CD8-positive, alpha-beta memory T cell (primary cell): ENCODE measurements around the gene WDR37. TPM values are rescaled to one million over a fixed set of nuclear protein-coding genes. Genes with fewer than 3 reads are reported as not detected.

Experiments
- CTCF ChIA-PET: fragments of 350-600 bp; sonication (Branson Sonifier 250); formaldehyde crosslinking; loops from one replicate; lab custom pipeline; 2021; ENCODE audit warnings: antibody characterized with exemption; lab: Charles Lee
- POLR2A ChIA-PET: fragments of 350-600 bp; sonication (Branson Sonifier 250); formaldehyde crosslinking; loops from one replicate; lab custom pipeline; 2021; ENCODE audit warnings: antibody characterized with exemption; lab: Charles Lee
- DNase-seq, 5 donors: peaks; one replicate each; pipeline versions ENCODE4 v3.0.0 to v3.0.0-alpha.2; 2020 to 2022; ENCODE audit warnings: mixed read lengths in 1 of 5
- H3K27ac ChIP-seq: one replicate; pipeline ENCODE4 v1.7.0; 2013; ENCODE audit warnings: low read depth, mild to moderate bottlenecking, low read length, moderate library complexity
- H3K27me3 ChIP-seq: 2 replicates; pipeline ENCODE4 v1.7.0; 2013; ENCODE audit warnings: low read length, mild to moderate bottlenecking; ENCODE audit not compliant: insufficient read depth, poor library complexity, severe bottlenecking
- H3K36me3 ChIP-seq: 2 replicates; pipeline ENCODE4 v1.7.0; 2013; ENCODE audit warnings: mild to moderate bottlenecking, low read length, moderate library complexity; ENCODE audit not compliant: insufficient read depth
- H3K4me1 ChIP-seq: 2 replicates; pipeline ENCODE4 v1.7.0; 2013; ENCODE audit warnings: mild to moderate bottlenecking, low read length, moderate library complexity; ENCODE audit not compliant: insufficient read depth
- H3K4me3 ChIP-seq: 2 replicates; pipeline ENCODE4 v1.7.0; 2013; ENCODE audit warnings: mild to moderate bottlenecking, low read length
- H3K9me3 ChIP-seq: 2 replicates; pipeline ENCODE4 v1.7.0; 2013; ENCODE audit warnings: mild to moderate bottlenecking, low read length
- H3K27ac Mint-ChIP-seq, 8 donors: one replicate each; pipeline ENCODE4 v1.8.0; 2020 to 2021; ENCODE audit warnings: mixed read lengths in 8 of 8, mild to moderate bottlenecking in 6 of 8, inconsistent platforms in 3 of 8, moderate library complexity in 3 of 8
- H3K27me3 Mint-ChIP-seq, 2 donors: one replicate each; pipeline ENCODE4 v1.8.0; 2020 to 2021; ENCODE audit warnings: mixed read lengths in 2 of 2, mild to moderate bottlenecking in 1 of 2, moderate library complexity in 1 of 2
- H3K36me3 Mint-ChIP-seq, 3 donors: one replicate each; pipeline ENCODE4 v1.8.0; 2020 to 2021; ENCODE audit warnings: mixed read lengths in 3 of 3, inconsistent platforms in 1 of 3, mild to moderate bottlenecking in 1 of 3
- H3K4me1 Mint-ChIP-seq, 3 donors: one replicate each; pipeline ENCODE4 v1.8.0; 2020 to 2021; ENCODE audit warnings: mixed read lengths in 3 of 3, inconsistent platforms in 1 of 3, mild to moderate bottlenecking in 1 of 3
- H3K4me3 Mint-ChIP-seq, 7 donors: one replicate each; pipeline ENCODE4 v1.8.0; 2020 to 2021; ENCODE audit warnings: mixed read lengths in 7 of 7, mild to moderate bottlenecking in 6 of 7, moderate library complexity in 4 of 7, inconsistent platforms in 2 of 7
- H3K9me3 Mint-ChIP-seq, 5 donors: one replicate each; pipeline ENCODE4 v1.8.0; 2020 to 2022; ENCODE audit warnings: mixed read lengths in 5 of 5, mild to moderate bottlenecking in 3 of 5, moderate library complexity in 2 of 5, inconsistent platforms in 1 of 5
- polyA plus RNA-seq: library from polyadenylated mRNA; unstranded; fragments of 300-500 nt; fragmentation: Illumina TruSeq; gene quantifications from one replicate; pipeline ENCODE4 v1.2.3, GENCODE V29; 2021
- total RNA-seq, 2 experiments: library from RNA; stranded (reverse); gene quantifications; one replicate each; pipeline ENCODE4 v1.2.3, GENCODE V29; 2021

WDR37 gene
- total and polyA plus RNA-seq, 3 experiments from 2014 or later: 14.5 to 21.7 (median 15.8) TPM

- Mint-ChIP-seq H3K4me1 (peaks cover 61 to 86% (median 78%) of the 10 kb centered on the region in 3 donors), H3K4me3 (peak overlapping the region; percentile 92 to 95 (median 95)), H3K9me3 (no peaks in the 10 kb centered on the region), H3K36me3 (peaks cover 0 to 53% (median 2%) of the 10 kb centered on the region in 3 donors), H3K27ac (peak overlapping the region; percentile 98 to 99 (median 99)), H3K27me3 (peaks cover 0 to 3% of the 10 kb centered on the region in 2 donors)
- H3K4me3 ChIP-seq: peak overlapping the region; percentile 82
- POLR2A ChIA-PET: interaction anchor here (0.6 to 2.3 kb wide), 7 partner anchors 9 to 319 kb away, joined by 3 to 19 read pairs (median 5); partner anchors contain the start of gene LARP4B
- peaks cover 61% of the 10 kb centered on the region for H3K4me1 ChIP-seq
- peaks cover 5% of the 10 kb centered on the region for H3K36me3 ChIP-seq
- CTCF ChIA-PET: interaction anchor here (1.0 to 1.9 kb wide), 6 partner anchors 10 to 61 kb away, joined by 3 to 6 read pairs (median 4); partner anchors contain the start of gene GTPBP4
- no peak for DNase-seq
- peak overlapping the region; percentile 93 for H3K27ac ChIP-seq
- H3K27me3 ChIP-seq: no peaks in the 10 kb centered on the region
- H3K9me3 ChIP-seq: no peaks in the 10 kb centered on the region
Measured at GRCh38 chr10:1049425-1049958, 6.7 kb upstream of the WDR37 start.

- peaks cover 5% of the 10 kb centered on the region for H3K36me3 ChIP-seq
- Mint-ChIP-seq H3K27ac (peak overlapping the region; percentile 98 to 99 (median 99)), H3K4me1 (peaks cover 61 to 86% (median 78%) of the 10 kb centered on the region in 3 donors), H3K9me3 (no peaks in the 10 kb centered on the region), H3K27me3 (peaks cover 0 to 3% of the 10 kb centered on the region in 2 donors), H3K36me3 (peaks cover 0 to 56% (median 2%) of the 10 kb centered on the region in 3 donors), H3K4me3 (peak overlapping the region; percentile 92 to 95 (median 95))
- H3K27ac ChIP-seq: peak overlapping the region; percentile 93
- CTCF ChIA-PET: interaction anchor here (0.9 to 1.9 kb wide), 4 partner anchors 9 to 37 kb away, joined by 3 to 5 read pairs (median 4); no protein-coding TSS in a partner anchor
- H3K4me1 ChIP-seq: peaks cover 61% of the 10 kb centered on the region
- peak overlapping the region; percentile 82 for H3K4me3 ChIP-seq
- H3K9me3 ChIP-seq: no peaks in the 10 kb centered on the region
- H3K27me3 ChIP-seq: no peaks in the 10 kb centered on the region
- POLR2A ChIA-PET: interaction anchor here (0.5 to 0.9 kb wide), 3 partner anchors 11 to 19 kb away, joined by 3 read pairs; no protein-coding TSS in a partner anchor
- DNase-seq: peak in 1 of 5 donors; percentile 24
Measured at GRCh38 chr10:1050145-1050544, 6.0 kb upstream of the WDR37 start.

- CTCF ChIA-PET: interaction anchor here (0.9 to 1.9 kb wide), 4 partner anchors 9 to 37 kb away, joined by 3 to 5 read pairs (median 4); no protein-coding TSS in a partner anchor
- Histone ChIP-seq H3K36me3 (peaks cover 5% of the 10 kb centered on the region), H3K4me3 (no peak overlapping the region), H3K9me3 (no peaks in the 10 kb centered on the region), H3K27me3 (no peaks in the 10 kb centered on the region), H3K27ac (no peak overlapping the region), H3K4me1 (peaks cover 61% of the 10 kb centered on the region)
- Mint-ChIP-seq H3K4me1 (peaks cover 61 to 86% (median 78%) of the 10 kb centered on the region in 3 donors), H3K27me3 (peaks cover 0 to 2% of the 10 kb centered on the region in 2 donors), H3K27ac (peak overlapping the region; percentile 72 to 99 (median 99)), H3K36me3 (peaks cover 0 to 56% (median 2%) of the 10 kb centered on the region in 3 donors), H3K9me3 (no peaks in the 10 kb centered on the region), H3K4me3 (peak overlapping the region; percentile 70 to 95 (median 93))
- DNase-seq: peak; percentile 26 to 66 (median 38)
- POLR2A ChIA-PET: interaction anchor here (0.5 to 0.9 kb wide), 3 partner anchors 11 to 18 kb away, joined by 3 read pairs; no protein-coding TSS in a partner anchor
Measured at GRCh38 chr10:1050554-1050953, 5.6 kb upstream of the WDR37 start.

GRCh38 chr10:1054684-1055083 lies 1.5 kb upstream of the WDR37 start:
- H3K27me3 Mint-ChIP-seq: no peaks in the 10 kb centered on the region
- ChIA-PET POLR2A (no interaction called here), CTCF (no interaction called here)
- H3K4me3 ChIP-seq: peak overlapping the region; percentile 88
- H3K4me3 Mint-ChIP-seq: peak overlapping the region; percentile 56 to 98 (median 92)
- no peak overlapping the region for H3K27ac ChIP-seq
- DNase-seq: no peak
- H3K36me3 Mint-ChIP-seq: peaks cover 0 to 60% (median 2%) of the 10 kb centered on the region in 3 donors
- H3K36me3 ChIP-seq: peaks cover 5% of the 10 kb centered on the region
- H3K9me3 ChIP-seq: no peaks in the 10 kb centered on the region
- no peaks in the 10 kb centered on the region for H3K27me3 ChIP-seq
- no peaks in the 10 kb centered on the region for H3K9me3 Mint-ChIP-seq
- H3K4me1 ChIP-seq: peaks cover 64% of the 10 kb centered on the region
- H3K27ac Mint-ChIP-seq: peak overlapping the region in 7 of 8 donors; percentile 23 to 99 (median 84)
- H3K4me1 Mint-ChIP-seq: peaks cover 65 to 95% (median 88%) of the 10 kb centered on the region in 3 donors

- peak overlapping the region; percentile 96 for H3K27ac ChIP-seq
- ChIA-PET POLR2A (interaction anchor here (3.8 kb wide), 1 partner anchor 9 kb away, joined by 19 read pairs; the partner anchor contains the start of gene IDI1), CTCF (interaction anchor here (1.1 kb wide), 1 partner anchor 12 kb away, joined by 3 read pairs; no protein-coding TSS in a partner anchor)
- H3K36me3 ChIP-seq: peaks cover 5% of the 10 kb centered on the region
- peaks cover 0 to 47% (median 2%) of the 10 kb centered on the region in 3 donors for H3K36me3 Mint-ChIP-seq
- H3K27me3 Mint-ChIP-seq: no peaks in the 10 kb centered on the region
- H3K4me1 ChIP-seq: peaks cover 65% of the 10 kb centered on the region
- no peaks in the 10 kb centered on the region for H3K9me3 Mint-ChIP-seq
- H3K4me3 Mint-ChIP-seq: peak overlapping the region; percentile 94 to 98 (median 94)
- peak in 1 of 5 donors; percentile 12 for DNase-seq
- no peaks in the 10 kb centered on the region for H3K9me3 ChIP-seq
- H3K4me3 ChIP-seq: peak overlapping the region; percentile 88
- peaks cover 73 to 95% (median 88%) of the 10 kb centered on the region in 3 donors for H3K4me1 Mint-ChIP-seq
- no peaks in the 10 kb centered on the region for H3K27me3 ChIP-seq
- peak overlapping the region; percentile 94 to 99 (median 96) for H3K27ac Mint-ChIP-seq
Measured at GRCh38 chr10:1057106-1057657, 997 bp downstream of the WDR37 start.

- no peaks in the 10 kb centered on the region for H3K9me3 ChIP-seq
- peaks cover 71% of the 10 kb centered on the region for H3K4me1 ChIP-seq
- peaks cover 74 to 95% (median 88%) of the 10 kb centered on the region in 3 donors for H3K4me1 Mint-ChIP-seq
- peak overlapping the region; percentile 78 to 99 (median 95) for H3K27ac Mint-ChIP-seq
- H3K9me3 Mint-ChIP-seq: no peaks in the 10 kb centered on the region
- CTCF ChIA-PET: interaction anchor here (1.1 kb wide), 1 partner anchor 12 kb away, joined by 3 read pairs; no protein-coding TSS in a partner anchor
- no peak for DNase-seq
- POLR2A ChIA-PET: interaction anchor here (3.8 kb wide), 1 partner anchor 9 kb away, joined by 19 read pairs; the partner anchor contains the start of gene IDI1
- H3K27me3 ChIP-seq: no peaks in the 10 kb centered on the region
- H3K36me3 Mint-ChIP-seq: peaks cover 0 to 39% (median 0%) of the 10 kb centered on the region in 3 donors
- H3K27me3 Mint-ChIP-seq: no peaks in the 10 kb centered on the region
- H3K27ac ChIP-seq: peak overlapping the region; percentile 96
- peak overlapping the region; percentile 94 to 98 (median 94) for H3K4me3 Mint-ChIP-seq
- no peaks in the 10 kb centered on the region for H3K36me3 ChIP-seq
- H3K4me3 ChIP-seq: peak overlapping the region; percentile 88
Measured at GRCh38 chr10:1058017-1058416, 1.8 kb downstream of the WDR37 start.

GRCh38 chr10:1059902-1060301 lies 3.7 kb downstream of the WDR37 start:
- Histone ChIP-seq H3K27me3 (no peaks in the 10 kb centered on the region), H3K9me3 (no peaks in the 10 kb centered on the region), H3K36me3 (no peaks in the 10 kb centered on the region), H3K4me1 (peaks cover 81% of the 10 kb centered on the region), H3K27ac (no peak overlapping the region), H3K4me3 (no peak overlapping the region)
- CTCF ChIA-PET: interaction anchor here (1.4 kb wide), 1 partner anchor 10 kb away, joined by 5 read pairs; the partner anchor contains the start of gene IDI1
- POLR2A ChIA-PET: interaction anchor here (3.8 kb wide), 1 partner anchor 11 kb away, joined by 19 read pairs; the partner anchor contains the start of gene IDI1
- peaks cover 0 to 28% (median 4%) of the 10 kb centered on the region in 3 donors for H3K36me3 Mint-ChIP-seq
- H3K27me3 Mint-ChIP-seq: no peaks in the 10 kb centered on the region
- peak overlapping the region; percentile 47 to 98 (median 79) for H3K27ac Mint-ChIP-seq
- peaks cover 75 to 95% (median 88%) of the 10 kb centered on the region in 3 donors for H3K4me1 Mint-ChIP-seq
- no peak for DNase-seq
- H3K9me3 Mint-ChIP-seq: no peaks in the 10 kb centered on the region
- H3K4me3 Mint-ChIP-seq: peak overlapping the region; percentile 8 to 59 (median 23)
